Hepatocyte (in vitro differentiated cells): ENCODE results near the gene EML6. TPM values are rescaled to one million over a fixed set of nuclear protein-coding genes. Genes with fewer than 3 reads are reported as not detected.

Source experiments
- DNase-seq: peaks from one replicate; pipeline ENCODE4 v3.0.0-alpha.2; 2016; ENCODE audit warnings: low spot score
- H2AFZ ChIP-seq: fragments of 200-600 bp; sonication (generic); 2 replicates; pipeline ENCODE4 v1.6.0; 2016; ENCODE audit warnings: antibody characterized with exemption, mild to moderate bottlenecking
- H3K27ac ChIP-seq: fragments of 200-600 bp; sonication (generic); 2 replicates; pipeline ENCODE4 v1.5.1; 2016; ENCODE audit warnings: mild to moderate bottlenecking
- H3K27me3 ChIP-seq: fragments of 200-600 bp; sonication (generic); 2 replicates; pipeline ENCODE4 v1.6.1; 2016
- H3K36me3 ChIP-seq: fragments of 200-600 bp; sonication (generic); replicated peaks from 2 replicates; pipeline ENCODE4 v1.5.1; 2016; ENCODE audit warnings: low read depth; ENCODE audit not compliant: insufficient read depth
- H3K4me1 ChIP-seq: fragments of 200-600 bp; sonication (generic); 2 replicates; pipeline ENCODE4 v1.5.1; 2016; ENCODE audit warnings: mild to moderate bottlenecking, moderate library complexity; ENCODE audit not compliant: insufficient read depth
- H3K4me2 ChIP-seq: fragments of 200-600 bp; sonication (generic); 2 replicates; pipeline ENCODE4 v1.6.0; 2016
- H3K4me3 ChIP-seq: fragments of 200-600 bp; sonication (generic); 2 replicates; pipeline ENCODE4 v1.5.1; 2016; ENCODE audit warnings: mild to moderate bottlenecking
- H3K79me2 ChIP-seq: fragments of 200-600 bp; sonication (generic); 2 replicates; pipeline ENCODE4 v1.6.0; 2017; ENCODE audit warnings: mild to moderate bottlenecking
- H3K9me2 ChIP-seq: fragments of 200-600 bp; sonication (generic); replicated peaks from 2 replicates; pipeline ENCODE4 v1.6.0; 2017; ENCODE audit warnings: mild to moderate bottlenecking; ENCODE audit not compliant: insufficient read depth
- H3K9me3 ChIP-seq: fragments of 200-600 bp; sonication (generic); 2 replicates; pipeline ENCODE4 v1.5.1; 2016; ENCODE audit warnings: low read depth, mild to moderate bottlenecking
- H4K20me1 ChIP-seq: fragments of 200-600 bp; sonication (generic); 2 replicates; pipeline ENCODE4 v1.6.0; 2016; ENCODE audit warnings: mild to moderate bottlenecking; ENCODE audit not compliant: insufficient read depth, poor library complexity, severe bottlenecking
- CTCF ChIP-seq: fragments of 200-600 bp; sonication (generic); IDR thresholded peaks from 2 replicates; pipeline ENCODE4 v1.5.1; 2016; ENCODE audit warnings: antibody characterized with exemption, mild to moderate bottlenecking; ENCODE audit not compliant: poor library complexity
- EZH2 ChIP-seq: fragments of 200-600 bp; sonication (generic); IDR thresholded peaks from 2 replicates; pipeline ENCODE4 v1.6.1; 2016; ENCODE audit warnings: antibody characterized with exemption, mild to moderate bottlenecking, borderline replicate concordance
- EZH2phosphoT487 ChIP-seq: fragments of 200-600 bp; sonication (generic); IDR thresholded peaks from one replicate; pipeline ENCODE4 v1.6.1; 2018; ENCODE audit warnings: antibody characterized with exemption, mild to moderate bottlenecking, low read depth, moderate library complexity; ENCODE audit not compliant: unreplicated experiment, severe bottlenecking
- WGBS: methylation state at CpG from one replicate; pipeline ENCODE4 v1.1.6; 2016; ENCODE audit warnings: low lambda C conversion rate; ENCODE audit errors: missing lambda C conversion rate; 5-methylcytosine and 5-hydroxymethylcytosine counted together
- polyA plus RNA-seq: library from polyadenylated mRNA; unstranded; fragments of >200 nt; fragmentation: Nextera tagmentation; extraction: Ambion mirVana; gene quantifications from 2 replicates; pipeline ENCODE4 v1.2.1, GENCODE V29; 2016
- small RNA-seq: library from RNA; depleted of rRNA; stranded (forward); fragments of <200 nt; gene quantifications from one replicate; pipeline ENCODE3, GENCODE V24; 2014
- total RNA-seq: library from RNA; depleted of rRNA; stranded (reverse); fragments of >200 nt; gene quantifications from 2 replicates; pipeline ENCODE4 v1.2.3, GENCODE V29; 2014

Gene EML6
- total and polyA plus RNA-seq, 2 experiments from 2014 or later = 1.9 to 4.0 TPM

- Histone ChIP-seq H3K4me3 (no peak overlapping the region), H3K9me3 (no peaks in the 10 kb centered on the region), H3K27me3 (no peaks in the 10 kb centered on the region), H3K27ac (no peak overlapping the region), H3K9me2 (no peaks in the 10 kb centered on the region), H3K4me2 (no peak overlapping the region), H2AFZ (no peak overlapping the region), H3K36me3 (no peaks in the 10 kb centered on the region), H3K79me2 (peaks cover 98% of the 10 kb centered on the region), H3K4me1 (peaks cover 9% of the 10 kb centered on the region), H4K20me1 (peaks cover 79% of the 10 kb centered on the region)
- no peak for DNase-seq
- TF ChIP-seq CTCF (no peak), EZH2 (no peak), EZH2phosphoT487 (no peak)
- 100% methylated on average over 1 of the region's 1 CpG for WGBS
Measured at GRCh38 chr2:55018619-55019018, 295.2 kb downstream of the EML6 start.

GRCh38 chr2:55019526-55020258, 296.2 kb downstream of the EML6 start:
- Histone ChIP-seq H3K4me2 (no peak overlapping the region), H3K27ac (no peak overlapping the region), H2AFZ (no peak overlapping the region), H3K9me3 (no peaks in the 10 kb centered on the region), H3K4me1 (peaks cover 2% of the 10 kb centered on the region), H3K79me2 (peaks cover 98% of the 10 kb centered on the region), H3K9me2 (no peaks in the 10 kb centered on the region), H3K4me3 (no peak overlapping the region), H4K20me1 (peaks cover 79% of the 10 kb centered on the region), H3K36me3 (no peaks in the 10 kb centered on the region), H3K27me3 (no peaks in the 10 kb centered on the region)
- TF ChIP-seq EZH2 = no peak
- no peak for TF ChIP-seq CTCF
- no peak for TF ChIP-seq EZH2phosphoT487
- no peak for DNase-seq
- 80% methylated on average over 5 of the region's 5 CpGs for WGBS

Small RNAs within 50 kb of the gene (small RNA-seq; reads per million reads assigned to genes)
- gene RNU6-433P (not detected), gene RNU7-81P (not detected)
